DMS114 treated with DMSO at 0.1 percent for 48 hours (cell line): ENCODE data around the gene SLC22A15.

Source experiments
- DNase-seq: peaks from one replicate; lab custom pipeline; 2025; ENCODE audit not compliant: unreplicated experiment; lab: John Stamatoyannopoulos, UW

SLC22A15 gene

DNA sequence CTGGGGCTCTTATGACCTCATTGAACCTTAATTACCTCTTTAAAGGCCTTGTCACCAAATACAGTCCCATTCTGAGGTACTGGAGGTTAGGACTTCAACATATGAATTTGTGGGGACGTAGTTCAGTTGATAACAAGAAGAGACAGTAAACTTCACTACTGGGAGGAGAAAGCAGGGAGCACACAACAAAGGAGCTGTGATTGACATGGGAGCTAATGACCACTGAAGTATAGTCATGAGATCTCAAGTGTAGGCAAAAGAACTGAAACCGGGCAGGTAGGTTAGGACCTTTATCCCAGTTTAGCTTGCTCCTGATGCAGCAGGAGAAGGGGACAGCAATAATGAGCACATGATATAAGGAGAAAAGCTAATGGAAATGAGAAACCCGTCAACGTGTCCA lies 123.1 kb downstream of the SLC22A15 start:
- no peak for DNase-seq

GRCh38 chr1:116099919-116100318 lies 123.6 kb downstream of the SLC22A15 start:
- DNase-seq = no peak

GRCh38 chr1:116104667-116105066 lies 128.4 kb downstream of the SLC22A15 start:
- no peak for DNase-seq

DNA sequence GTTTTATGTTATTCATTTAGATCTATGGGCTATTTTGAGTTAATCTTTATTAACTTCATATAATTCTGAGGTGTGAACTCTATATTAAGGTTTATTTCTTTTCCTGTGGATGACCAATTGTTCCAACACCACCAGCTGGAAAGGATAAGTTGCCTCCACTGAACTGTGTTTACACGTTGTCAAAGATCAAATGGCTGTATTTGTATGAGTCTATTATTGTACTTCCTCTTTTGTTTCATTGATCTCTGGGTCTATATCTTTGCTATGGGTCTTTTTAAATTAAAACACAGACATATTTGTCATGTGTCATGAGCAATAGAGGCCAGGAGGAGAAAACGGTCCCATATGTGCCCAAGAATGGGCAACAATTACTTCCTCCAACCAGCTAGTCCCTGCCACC lies 129.7 kb downstream of the SLC22A15 start:
- no peak for DNase-seq

DNA sequence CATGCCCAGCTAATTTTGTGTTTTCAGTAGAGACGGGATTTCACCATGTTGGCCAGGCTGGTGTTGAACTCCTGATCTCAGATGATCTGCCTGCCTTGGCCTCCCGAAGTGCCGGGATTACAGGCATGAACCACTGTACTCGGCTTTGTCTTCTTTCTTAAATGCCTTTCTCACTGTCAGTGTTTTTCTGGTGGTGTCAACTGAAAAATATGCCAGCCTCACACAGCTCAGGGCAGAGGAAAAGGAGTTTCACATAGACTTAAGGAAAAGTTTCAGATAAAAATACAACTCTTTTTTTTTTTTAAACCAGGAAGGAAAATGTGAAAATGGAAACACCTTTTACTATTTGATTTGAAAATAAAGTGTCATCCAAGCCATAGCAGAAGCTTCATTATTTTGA lies 130.3 kb downstream of the SLC22A15 start:
- no peak for DNase-seq

GRCh38 chr1:116107371-116107770 lies 131.1 kb downstream of the SLC22A15 start:
- DNase-seq = no peak

- no peak for DNase-seq
These were observed 134.5 kb downstream of the SLC22A15 start, which contains the start of gene MAB21L3 for GRCh38 chr1:116110567-116111523. Gene MAB21L3 (plus strand): TSS chr1:116111399. CDS start chr1:116112616, 1,217 bp downstream.

- no peak for DNase-seq
These were observed 135.3 kb downstream of the SLC22A15 start for GRCh38 chr1:116111524-116112021.

DNA sequence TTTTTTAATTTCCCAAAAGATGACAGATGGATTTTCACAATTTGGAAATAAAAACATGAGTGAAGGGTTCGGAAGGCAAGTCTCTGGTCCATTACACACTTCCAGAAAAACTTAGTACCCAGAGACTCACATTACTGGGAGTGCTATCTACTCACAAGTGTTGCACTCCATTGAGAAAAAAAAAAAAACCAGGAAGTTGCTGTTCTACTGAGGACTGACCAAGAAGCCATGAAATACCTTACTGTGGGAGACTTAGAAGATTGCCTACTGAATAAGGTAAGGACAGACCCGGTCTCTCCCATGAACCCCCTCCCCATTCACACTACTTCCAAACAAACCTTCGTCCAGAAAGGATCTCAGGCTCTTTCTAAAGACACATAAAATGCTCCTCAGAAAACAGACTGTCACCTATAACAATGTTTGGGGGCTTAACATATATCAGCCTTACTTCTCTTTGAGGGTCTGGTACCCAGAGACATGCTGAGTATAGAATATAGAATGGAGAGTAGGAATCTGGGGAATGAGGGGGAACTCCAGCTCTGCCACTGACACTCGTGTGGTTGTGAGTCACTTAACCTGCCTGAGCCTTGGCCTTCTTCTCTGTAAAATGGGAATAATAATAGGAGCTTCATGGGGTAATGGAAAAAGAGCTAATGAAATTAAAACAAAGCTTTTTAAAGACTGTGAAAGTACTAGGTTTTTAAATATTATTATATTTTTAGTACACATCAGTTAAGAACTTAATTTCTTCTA lies 136.3 kb downstream of the SLC22A15 start:
- DNase-seq = no peak

- no peak for DNase-seq
These were observed 137.3 kb downstream of the SLC22A15 start for GRCh38 chr1:116113615-116114014.

DNA sequence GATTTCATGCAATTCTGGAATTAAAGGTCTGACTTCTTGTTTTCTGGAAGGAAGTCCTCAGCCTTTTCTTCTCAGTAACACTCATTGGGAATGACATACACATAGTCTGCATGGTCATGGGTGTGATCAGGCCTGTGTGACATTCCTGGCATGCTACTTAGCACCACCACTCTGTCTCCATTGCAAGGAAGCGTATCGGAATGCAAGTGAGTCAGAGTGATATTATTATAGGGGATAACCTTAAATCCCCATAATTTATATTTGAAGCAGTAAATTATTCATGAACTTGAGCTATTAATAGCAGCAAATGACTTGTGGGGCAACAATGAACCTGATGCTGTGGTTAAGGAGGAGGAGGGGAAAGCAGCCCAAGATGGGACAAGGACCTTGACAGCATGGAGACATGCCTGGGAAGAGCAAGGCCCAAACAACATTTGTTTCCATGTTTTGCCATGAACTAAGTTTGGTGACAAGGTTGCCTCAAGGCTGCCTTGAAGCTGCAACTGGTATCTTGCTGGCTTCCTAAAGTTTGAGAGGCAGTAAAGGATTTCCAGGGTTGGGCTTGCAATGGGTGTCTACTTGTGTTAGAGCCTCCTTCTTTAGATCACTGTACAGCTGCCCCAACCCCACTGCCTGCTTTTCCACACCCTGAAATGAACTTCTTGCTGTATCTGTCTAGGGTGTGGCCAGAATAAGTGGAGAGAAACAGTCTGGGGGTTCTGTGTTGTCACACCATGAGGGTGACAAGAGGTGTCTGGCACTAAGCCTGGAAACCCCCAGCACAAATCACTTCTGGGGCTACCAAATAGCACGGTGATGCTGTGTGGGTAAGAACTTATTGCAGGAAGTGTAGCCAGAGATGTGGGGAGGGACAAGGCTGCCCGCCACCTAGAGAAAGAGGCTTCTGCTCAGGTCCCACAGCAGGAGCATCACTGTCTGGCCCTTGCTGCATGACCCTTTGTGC lies 139.4 kb downstream of the SLC22A15 start:
- no peak for DNase-seq

- DNase-seq = no peak
These were observed 142.2 kb downstream of the SLC22A15 start for GRCh38 chr1:116118471-116118870.
